H1 (cell line): ENCODE measurements around the gene LRRC4C. TPM values are rescaled to one million over a fixed set of nuclear protein-coding genes. Genes with fewer than 3 reads are reported as not detected.

Experiments
- RAD21 ChIP-seq, 2 experiments: IDR thresholded peaks in 1 of 2; conservative IDR thresholded peaks in 1 of 2; 2 replicates each; pipeline ENCODE4 v1.6.1; 2011; ENCODE audit warnings: low read depth in 2 of 2, low read length in 2 of 2, improper control_type of control experiment in 1 of 2, inconsistent platforms in 1 of 2, mild to moderate bottlenecking in 1 of 2, moderate library complexity in 1 of 2
- TAF1 ChIP-seq: IDR thresholded peaks from 2 replicates; pipeline ENCODE4 v1.6.1; 2011; ENCODE audit warnings: mild to moderate bottlenecking, low read depth, low read length
- polyA plus RNA-seq, 7 experiments: library from polyadenylated mRNA; depleted of rRNA in 3 of 7; stranded (reverse) in 5 of 7; unstranded in 2 of 7; fragments of >200 nt in 5 of 7; fragments of 200-250 nt in 2 of 7; gene quantifications; 1 replicate in 5 of 7; 2 replicates in 1 of 7; 4 replicates in 1 of 7; pipeline versions ENCODE4 v1.2.1 to v1.2.3, GENCODE V29; 2011 to 2013; ENCODE audit warnings: missing spikeins in 2 of 7, mixed read lengths in 2 of 7
- total RNA-seq: library from RNA; stranded (reverse); fragmentation: NEBNext Ultra II Directional; extraction: Animal tissue kit (Norgen Biotek cat#: 25700); gene quantifications from 2 replicates; pipeline ENCODE4 v1.2.1, GENCODE V29; 2021
- TF ChIP-seq, protein P1 (sequence below): fragments of 300-600 bp; sonication (generic); IDR thresholded peaks from 2 replicates; pipeline ENCODE4 v1.7.1; 2012; ENCODE audit warnings: low read length, moderate library complexity, mild to moderate bottlenecking, inconsistent platforms; ENCODE audit not compliant: insufficient replicate concordance

LRRC4C gene
- total and polyA plus RNA-seq, 2 of the 8 experiments (the other 6 are each of a cell fraction or from before 2014, with no cell fraction given): 0.23 to 2.2 TPM

GRCh38 chr11:40435344-40435743 lies 1024.1 kb downstream of the LRRC4C start (continued):
- TF ChIP-seq, protein P1, sequence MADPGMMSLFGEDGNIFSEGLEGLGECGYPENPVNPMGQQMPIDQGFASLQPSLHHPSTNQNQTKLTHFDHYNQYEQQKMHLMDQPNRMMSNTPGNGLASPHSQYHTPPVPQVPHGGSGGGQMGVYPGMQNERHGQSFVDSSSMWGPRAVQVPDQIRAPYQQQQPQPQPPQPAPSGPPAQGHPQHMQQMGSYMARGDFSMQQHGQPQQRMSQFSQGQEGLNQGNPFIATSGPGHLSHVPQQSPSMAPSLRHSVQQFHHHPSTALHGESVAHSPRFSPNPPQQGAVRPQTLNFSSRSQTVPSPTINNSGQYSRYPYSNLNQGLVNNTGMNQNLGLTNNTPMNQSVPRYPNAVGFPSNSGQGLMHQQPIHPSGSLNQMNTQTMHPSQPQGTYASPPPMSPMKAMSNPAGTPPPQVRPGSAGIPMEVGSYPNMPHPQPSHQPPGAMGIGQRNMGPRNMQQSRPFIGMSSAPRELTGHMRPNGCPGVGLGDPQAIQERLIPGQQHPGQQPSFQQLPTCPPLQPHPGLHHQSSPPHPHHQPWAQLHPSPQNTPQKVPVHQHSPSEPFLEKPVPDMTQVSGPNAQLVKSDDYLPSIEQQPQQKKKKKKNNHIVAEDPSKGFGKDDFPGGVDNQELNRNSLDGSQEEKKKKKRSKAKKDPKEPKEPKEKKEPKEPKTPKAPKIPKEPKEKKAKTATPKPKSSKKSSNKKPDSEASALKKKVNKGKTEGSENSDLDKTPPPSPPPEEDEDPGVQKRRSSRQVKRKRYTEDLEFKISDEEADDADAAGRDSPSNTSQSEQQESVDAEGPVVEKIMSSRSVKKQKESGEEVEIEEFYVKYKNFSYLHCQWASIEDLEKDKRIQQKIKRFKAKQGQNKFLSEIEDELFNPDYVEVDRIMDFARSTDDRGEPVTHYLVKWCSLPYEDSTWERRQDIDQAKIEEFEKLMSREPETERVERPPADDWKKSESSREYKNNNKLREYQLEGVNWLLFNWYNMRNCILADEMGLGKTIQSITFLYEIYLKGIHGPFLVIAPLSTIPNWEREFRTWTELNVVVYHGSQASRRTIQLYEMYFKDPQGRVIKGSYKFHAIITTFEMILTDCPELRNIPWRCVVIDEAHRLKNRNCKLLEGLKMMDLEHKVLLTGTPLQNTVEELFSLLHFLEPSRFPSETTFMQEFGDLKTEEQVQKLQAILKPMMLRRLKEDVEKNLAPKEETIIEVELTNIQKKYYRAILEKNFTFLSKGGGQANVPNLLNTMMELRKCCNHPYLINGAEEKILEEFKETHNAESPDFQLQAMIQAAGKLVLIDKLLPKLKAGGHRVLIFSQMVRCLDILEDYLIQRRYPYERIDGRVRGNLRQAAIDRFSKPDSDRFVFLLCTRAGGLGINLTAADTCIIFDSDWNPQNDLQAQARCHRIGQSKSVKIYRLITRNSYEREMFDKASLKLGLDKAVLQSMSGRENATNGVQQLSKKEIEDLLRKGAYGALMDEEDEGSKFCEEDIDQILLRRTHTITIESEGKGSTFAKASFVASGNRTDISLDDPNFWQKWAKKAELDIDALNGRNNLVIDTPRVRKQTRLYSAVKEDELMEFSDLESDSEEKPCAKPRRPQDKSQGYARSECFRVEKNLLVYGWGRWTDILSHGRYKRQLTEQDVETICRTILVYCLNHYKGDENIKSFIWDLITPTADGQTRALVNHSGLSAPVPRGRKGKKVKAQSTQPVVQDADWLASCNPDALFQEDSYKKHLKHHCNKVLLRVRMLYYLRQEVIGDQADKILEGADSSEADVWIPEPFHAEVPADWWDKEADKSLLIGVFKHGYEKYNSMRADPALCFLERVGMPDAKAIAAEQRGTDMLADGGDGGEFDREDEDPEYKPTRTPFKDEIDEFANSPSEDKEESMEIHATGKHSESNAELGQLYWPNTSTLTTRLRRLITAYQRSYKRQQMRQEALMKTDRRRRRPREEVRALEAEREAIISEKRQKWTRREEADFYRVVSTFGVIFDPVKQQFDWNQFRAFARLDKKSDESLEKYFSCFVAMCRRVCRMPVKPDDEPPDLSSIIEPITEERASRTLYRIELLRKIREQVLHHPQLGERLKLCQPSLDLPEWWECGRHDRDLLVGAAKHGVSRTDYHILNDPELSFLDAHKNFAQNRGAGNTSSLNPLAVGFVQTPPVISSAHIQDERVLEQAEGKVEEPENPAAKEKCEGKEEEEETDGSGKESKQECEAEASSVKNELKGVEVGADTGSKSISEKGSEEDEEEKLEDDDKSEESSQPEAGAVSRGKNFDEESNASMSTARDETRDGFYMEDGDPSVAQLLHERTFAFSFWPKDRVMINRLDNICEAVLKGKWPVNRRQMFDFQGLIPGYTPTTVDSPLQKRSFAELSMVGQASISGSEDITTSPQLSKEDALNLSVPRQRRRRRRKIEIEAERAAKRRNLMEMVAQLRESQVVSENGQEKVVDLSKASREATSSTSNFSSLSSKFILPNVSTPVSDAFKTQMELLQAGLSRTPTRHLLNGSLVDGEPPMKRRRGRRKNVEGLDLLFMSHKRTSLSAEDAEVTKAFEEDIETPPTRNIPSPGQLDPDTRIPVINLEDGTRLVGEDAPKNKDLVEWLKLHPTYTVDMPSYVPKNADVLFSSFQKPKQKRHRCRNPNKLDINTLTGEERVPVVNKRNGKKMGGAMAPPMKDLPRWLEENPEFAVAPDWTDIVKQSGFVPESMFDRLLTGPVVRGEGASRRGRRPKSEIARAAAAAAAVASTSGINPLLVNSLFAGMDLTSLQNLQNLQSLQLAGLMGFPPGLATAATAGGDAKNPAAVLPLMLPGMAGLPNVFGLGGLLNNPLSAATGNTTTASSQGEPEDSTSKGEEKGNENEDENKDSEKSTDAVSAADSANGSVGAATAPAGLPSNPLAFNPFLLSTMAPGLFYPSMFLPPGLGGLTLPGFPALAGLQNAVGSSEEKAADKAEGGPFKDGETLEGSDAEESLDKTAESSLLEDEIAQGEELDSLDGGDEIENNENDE: no peak
- TF ChIP-seq RAD21 (IDR thresholded peaks at IDR 0.05 in 1 of 2, conservative IDR thresholded peaks at IDR 0.05 in 1 of 2; ENCODE audit: low read depth in 2 of 2, low read length in 2 of 2) (no peak), TAF1 (no peak)
